PC-3 (cell line): Measurements from ENCODE around the gene CCDC24. TPM values are rescaled to one million over a fixed set of nuclear protein-coding genes. Genes with fewer than 3 reads are reported as not detected.

Experiments used
- ATAC-seq: fragments of 200-7000 bp; cut with Tn5 transposase; 2 replicates; pipeline ENCODE4 v1.9.1; 2020; ENCODE audit warnings: mild to moderate bottlenecking, moderate library complexity
- BruUV-seq: library from RNA; stranded (reverse); fragments of 400-500 nt; replicated peaks from 2 replicates; lab custom pipeline; 2021; lab: Mats Ljungman, UMichigan
- CTCF ChIA-PET: fragments of 300-600 bp; sonication (Branson Sonifier 250); formaldehyde crosslinking; loops from one replicate; lab custom pipeline; 2022; ENCODE audit warnings: antibody characterized with exemption; lab: Charles Lee
- POLR2A ChIA-PET: fragments of 300-600 bp; sonication (Branson Sonifier 250); formaldehyde crosslinking; loops from one replicate; lab custom pipeline; 2022; ENCODE audit warnings: antibody characterized with exemption; ENCODE audit not compliant: unreplicated experiment; lab: Charles Lee
- DNase-seq: peaks from one replicate; pipeline ENCODE4 v3.0.0-alpha.2; 2015
- H2AFZ ChIP-seq: fragments of 300-600 bp; sonication (generic); 2 replicates; pipeline ENCODE4 v1.6.0; 2016; ENCODE audit warnings: antibody characterized with exemption, low read length
- H3F3A ChIP-seq: fragments of 300-600 bp; sonication (generic); one replicate; pipeline ENCODE4 v1.6.0; 2017; ENCODE audit warnings: antibody characterized with exemption, low read length, control low read depth, mild to moderate bottlenecking; ENCODE audit not compliant: unreplicated experiment
- H3K27ac ChIP-seq: fragments of 300-600 bp; sonication (generic); 2 replicates; pipeline ENCODE4 v1.5.1; 2016; ENCODE audit warnings: mild to moderate bottlenecking, low read length
- H3K27me3 ChIP-seq: fragments of 300-600 bp; sonication (generic); 2 replicates; pipeline ENCODE4 v1.6.1; 2016; ENCODE audit warnings: low read length, mixed read lengths
- H3K36me3 ChIP-seq: fragments of 300-600 bp; sonication (generic); 2 replicates; pipeline ENCODE4 v1.6.1; 2016; ENCODE audit warnings: low read depth, mixed run types, low read length, mixed read lengths
- H3K4me1 ChIP-seq: fragments of 300-600 bp; sonication (generic); 2 replicates; pipeline ENCODE4 v1.5.1; 2016; ENCODE audit warnings: low read length; ENCODE audit not compliant: insufficient read depth
- H3K4me2 ChIP-seq: fragments of 300-600 bp; sonication (generic); 2 replicates; pipeline ENCODE4 v1.6.0; 2016; ENCODE audit warnings: low read length
- H3K4me3 ChIP-seq: fragments of 300-600 bp; sonication (generic); 2 replicates; pipeline ENCODE4 v1.5.1; 2016; ENCODE audit warnings: mild to moderate bottlenecking, low read length, mixed read lengths
- H3K79me2 ChIP-seq: fragments of 300-600 bp; sonication (generic); 2 replicates; pipeline ENCODE4 v1.6.1; 2017; ENCODE audit warnings: low read length, mixed read lengths
- H3K9ac ChIP-seq: fragments of 300-600 bp; sonication (generic); 2 replicates; pipeline ENCODE4 v1.6.0; 2016; ENCODE audit warnings: mild to moderate bottlenecking, low read length
- H3K9me2 ChIP-seq: fragments of 300-600 bp; sonication (generic); replicated peaks from 2 replicates; pipeline ENCODE4 v1.6.1; 2016; ENCODE audit warnings: mixed run types, low read length, mixed read lengths
- H3K9me3 ChIP-seq: fragments of 300-600 bp; sonication (generic); 2 replicates; pipeline ENCODE4 v1.6.1; 2016; ENCODE audit warnings: low read length, mixed read lengths
- H4K20me1 ChIP-seq: fragments of 300-600 bp; sonication (generic); 2 replicates; pipeline ENCODE4 v1.6.1; 2016; ENCODE audit warnings: low read length, mixed read lengths
- CTCF ChIP-seq: fragments of 300-600 bp; sonication (generic); conservative IDR thresholded peaks from 2 replicates; pipeline ENCODE4 v1.5.1; 2017; ENCODE audit warnings: antibody characterized with exemption, low read depth, mild to moderate bottlenecking, low read length
- EZH2 ChIP-seq: fragments of 300-600 bp; sonication (generic); IDR thresholded peaks from one replicate; pipeline ENCODE4 v1.6.1; 2017; ENCODE audit warnings: antibody characterized with exemption, mild to moderate bottlenecking, low read length; ENCODE audit not compliant: unreplicated experiment
- EZH2phosphoT487 ChIP-seq: fragments of 300-600 bp; sonication (generic); IDR thresholded peaks from 2 replicates; pipeline ENCODE4 v1.6.1; 2018; ENCODE audit warnings: mild to moderate bottlenecking, antibody characterized with exemption, low read length, borderline replicate concordance
- intact Hi-C: fragments of 100-400 bp; cut with micrococcal nuclease; formaldehyde crosslinking; loops from 2 replicates; pipeline ENCODE4 v1.9.0; 2023
- total RNA-seq: library from RNA; depleted of rRNA; stranded (reverse); fragments of >200 nt; gene quantifications from 2 replicates; pipeline ENCODE4 v1.2.3, GENCODE V29; 2014

Gene CCDC24
- total RNA-seq, 1 experiment from 2014 or later: 10.1 TPM

GRCh38 chr1:44029911-44030604 lies 38.7 kb downstream of the CCDC24 start:
- H3K4me3 ChIP-seq: peak overlapping the region; percentile 91
- no peaks in the 10 kb centered on the region for H3K36me3 ChIP-seq
- ChIA-PET CTCF (interaction anchor here (1.0 kb wide), 1 partner anchor 18 kb away, joined by 5 read pairs; no protein-coding TSS in a partner anchor), POLR2A (interaction anchor here (0.9 kb wide), 1 partner anchor 18 kb away, joined by 5 read pairs; no protein-coding TSS in a partner anchor)
- peaks cover 24% of the 10 kb centered on the region for H3K79me2 ChIP-seq
- peak; percentile 62 for ATAC-seq
- no TSS peak for BruUV-seq
- TF ChIP-seq EZH2phosphoT487 (no peak), CTCF (no peak), EZH2 (no peak)
- H3F3A ChIP-seq: no peaks in the 10 kb centered on the region
- H3K9me3 ChIP-seq: no peaks in the 10 kb centered on the region
- intact Hi-C loops: no loop called here
- H4K20me1 ChIP-seq: no peaks in the 10 kb centered on the region
- no peaks in the 10 kb centered on the region for H3K9me2 ChIP-seq
- peak overlapping the region; percentile 90 for H3K4me2 ChIP-seq
- H3K4me1 ChIP-seq: peaks cover 54% of the 10 kb centered on the region
- peak overlapping the region; percentile 45 for H2AFZ ChIP-seq
- peak overlapping the region; percentile 98 for H3K9ac ChIP-seq
- DNase-seq: peak; percentile 92
- no peaks in the 10 kb centered on the region for H3K27me3 ChIP-seq
- peak overlapping the region; percentile 98 for H3K27ac ChIP-seq

- CTCF ChIA-PET: interaction anchor here (0.6 to 1.0 kb wide), 4 partner anchors 17 to 347 kb away, joined by 3 to 5 read pairs (median 4); no protein-coding TSS in a partner anchor
- no peaks in the 10 kb centered on the region for H3K36me3 ChIP-seq
- H4K20me1 ChIP-seq: no peaks in the 10 kb centered on the region
- H3K4me1 ChIP-seq: peaks cover 48% of the 10 kb centered on the region
- intact Hi-C loops: no loop called here
- no TSS peak for BruUV-seq
- H2AFZ ChIP-seq: peak overlapping the region; percentile 61
- no peak for TF ChIP-seq EZH2phosphoT487
- TF ChIP-seq CTCF: peak; percentile 23
- H3K79me2 ChIP-seq: peaks cover 24% of the 10 kb centered on the region
- no peaks in the 10 kb centered on the region for H3K27me3 ChIP-seq
- DNase-seq: no peak
- H3K4me3 ChIP-seq: peak overlapping the region; percentile 91
- peak; percentile 23 for ATAC-seq
- H3K9ac ChIP-seq: peak overlapping the region; percentile 98
- H3K9me3 ChIP-seq: no peaks in the 10 kb centered on the region
- no peaks in the 10 kb centered on the region for H3K9me2 ChIP-seq
- peak overlapping the region; percentile 98 for H3K27ac ChIP-seq
- no peaks in the 10 kb centered on the region for H3F3A ChIP-seq
- peak overlapping the region; percentile 90 for H3K4me2 ChIP-seq
- POLR2A ChIA-PET: interaction anchor here (0.6 to 0.9 kb wide), 6 partner anchors 18 to 578 kb away, joined by 5 to 17 read pairs (median 12); no protein-coding TSS in a partner anchor
These were observed 39.3 kb downstream of the CCDC24 start for GRCh38 chr1:44030605-44031251.
